ENCODE data around the gene SCG5. TPM values are rescaled to one million over a fixed set of nuclear protein-coding genes. Genes with fewer than 3 reads are reported as not detected.

The SCG5 gene
- total RNA-seq, 4 donors from 2014 or later, result 2.5 to 17.2 (median 3.2) TPM; not detected in 1

DNA sequence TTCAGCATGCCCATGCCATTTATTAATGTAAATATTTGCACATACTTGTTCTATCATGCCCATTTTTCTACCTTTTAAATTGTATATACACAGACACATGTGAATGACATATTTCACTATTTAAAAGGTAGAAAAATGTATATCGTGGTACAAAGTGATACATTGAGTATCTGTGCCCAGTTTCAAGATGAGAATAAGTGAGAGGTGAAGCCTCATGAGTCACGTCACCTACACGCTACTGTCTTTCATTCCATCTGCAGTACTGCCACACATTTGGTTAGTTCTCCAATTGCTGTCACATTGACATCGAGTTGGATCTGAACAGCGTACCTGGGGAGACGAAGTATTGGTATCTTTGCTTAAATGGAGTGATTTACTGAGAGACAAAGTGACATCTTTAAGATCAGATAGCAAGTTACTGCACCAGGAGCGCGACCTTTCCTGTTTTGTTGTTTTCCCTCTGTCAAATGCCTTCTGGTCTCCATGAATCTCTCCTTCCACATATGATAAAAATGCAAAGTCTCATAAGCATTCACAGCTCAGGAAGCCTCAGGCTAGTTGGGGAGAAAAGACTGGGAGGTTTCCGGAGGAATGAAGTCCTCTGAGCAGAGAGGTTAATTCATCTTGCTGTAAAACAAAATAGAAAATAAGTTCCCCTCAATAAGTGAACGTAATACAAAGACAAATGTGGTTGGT is 88.3 kb downstream of the SCG5 start:
- Histone ChIP-seq H3K4me3 (no peak overlapping the region), H3K4me1 (no peaks in the 10 kb centered on the region), H3K36me3 (no peaks in the 10 kb centered on the region), H3K27ac (no peak overlapping the region), H3K9me3 (no peaks in the 10 kb centered on the region), H3K27me3 (no peaks in the 10 kb centered on the region)
- no peak for TF ChIP-seq POLR2A (IDR thresholded peaks at IDR 0.05)
- TF ChIP-seq, protein P1, sequence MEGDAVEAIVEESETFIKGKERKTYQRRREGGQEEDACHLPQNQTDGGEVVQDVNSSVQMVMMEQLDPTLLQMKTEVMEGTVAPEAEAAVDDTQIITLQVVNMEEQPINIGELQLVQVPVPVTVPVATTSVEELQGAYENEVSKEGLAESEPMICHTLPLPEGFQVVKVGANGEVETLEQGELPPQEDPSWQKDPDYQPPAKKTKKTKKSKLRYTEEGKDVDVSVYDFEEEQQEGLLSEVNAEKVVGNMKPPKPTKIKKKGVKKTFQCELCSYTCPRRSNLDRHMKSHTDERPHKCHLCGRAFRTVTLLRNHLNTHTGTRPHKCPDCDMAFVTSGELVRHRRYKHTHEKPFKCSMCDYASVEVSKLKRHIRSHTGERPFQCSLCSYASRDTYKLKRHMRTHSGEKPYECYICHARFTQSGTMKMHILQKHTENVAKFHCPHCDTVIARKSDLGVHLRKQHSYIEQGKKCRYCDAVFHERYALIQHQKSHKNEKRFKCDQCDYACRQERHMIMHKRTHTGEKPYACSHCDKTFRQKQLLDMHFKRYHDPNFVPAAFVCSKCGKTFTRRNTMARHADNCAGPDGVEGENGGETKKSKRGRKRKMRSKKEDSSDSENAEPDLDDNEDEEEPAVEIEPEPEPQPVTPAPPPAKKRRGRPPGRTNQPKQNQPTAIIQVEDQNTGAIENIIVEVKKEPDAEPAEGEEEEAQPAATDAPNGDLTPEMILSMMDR (IDR thresholded peaks at IDR 0.05), result no peak
- DNase-seq, result no peak

DNA sequence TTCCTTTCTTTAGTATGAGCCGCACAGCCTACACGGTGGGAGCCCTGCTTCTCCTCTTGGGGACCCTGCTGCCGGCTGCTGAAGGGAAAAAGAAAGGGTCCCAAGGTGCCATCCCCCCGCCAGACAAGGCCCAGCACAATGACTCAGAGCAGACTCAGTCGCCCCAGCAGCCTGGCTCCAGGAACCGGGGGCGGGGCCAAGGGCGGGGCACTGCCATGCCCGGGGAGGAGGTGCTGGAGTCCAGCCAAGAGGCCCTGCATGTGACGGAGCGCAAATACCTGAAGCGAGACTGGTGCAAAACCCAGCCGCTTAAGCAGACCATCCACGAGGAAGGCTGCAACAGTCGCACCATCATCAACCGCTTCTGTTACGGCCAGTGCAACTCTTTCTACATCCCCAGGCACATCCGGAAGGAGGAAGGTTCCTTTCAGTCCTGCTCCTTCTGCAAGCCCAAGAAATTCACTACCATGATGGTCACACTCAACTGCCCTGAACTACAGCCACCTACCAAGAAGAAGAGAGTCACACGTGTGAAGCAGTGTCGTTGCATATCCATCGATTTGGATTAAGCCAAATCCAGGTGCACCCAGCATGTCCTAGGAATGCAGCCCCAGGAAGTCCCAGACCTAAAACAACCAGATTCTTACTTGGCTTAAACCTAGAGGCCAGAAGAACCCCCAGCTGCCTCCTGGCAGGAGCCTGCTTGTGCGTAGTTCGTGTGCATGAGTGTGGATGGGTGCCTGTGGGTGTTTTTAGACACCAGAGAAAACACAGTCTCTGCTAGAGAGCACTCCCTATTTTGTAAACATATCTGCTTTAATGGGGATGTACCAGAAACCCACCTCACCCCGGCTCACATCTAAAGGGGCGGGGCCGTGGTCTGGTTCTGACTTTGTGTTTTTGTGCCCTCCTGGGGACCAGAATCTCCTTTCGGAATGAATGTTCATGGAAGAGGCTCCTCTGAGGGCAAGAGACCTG is 89.5 kb downstream of the SCG5 start:
- Histone ChIP-seq H3K27me3 (no peaks in the 10 kb centered on the region), H3K9me3 (no peaks in the 10 kb centered on the region), H3K27ac (no peak overlapping the region), H3K4me3 (no peak overlapping the region), H3K36me3 (no peaks in the 10 kb centered on the region), H3K4me1 (no peaks in the 10 kb centered on the region)
- TF ChIP-seq, protein P1 (IDR thresholded peaks at IDR 0.05), result no peak
- TF ChIP-seq POLR2A (IDR thresholded peaks at IDR 0.05), result no peak
- peak in 2 of 3 donors; percentile 82 to 85 for DNase-seq

DNA sequence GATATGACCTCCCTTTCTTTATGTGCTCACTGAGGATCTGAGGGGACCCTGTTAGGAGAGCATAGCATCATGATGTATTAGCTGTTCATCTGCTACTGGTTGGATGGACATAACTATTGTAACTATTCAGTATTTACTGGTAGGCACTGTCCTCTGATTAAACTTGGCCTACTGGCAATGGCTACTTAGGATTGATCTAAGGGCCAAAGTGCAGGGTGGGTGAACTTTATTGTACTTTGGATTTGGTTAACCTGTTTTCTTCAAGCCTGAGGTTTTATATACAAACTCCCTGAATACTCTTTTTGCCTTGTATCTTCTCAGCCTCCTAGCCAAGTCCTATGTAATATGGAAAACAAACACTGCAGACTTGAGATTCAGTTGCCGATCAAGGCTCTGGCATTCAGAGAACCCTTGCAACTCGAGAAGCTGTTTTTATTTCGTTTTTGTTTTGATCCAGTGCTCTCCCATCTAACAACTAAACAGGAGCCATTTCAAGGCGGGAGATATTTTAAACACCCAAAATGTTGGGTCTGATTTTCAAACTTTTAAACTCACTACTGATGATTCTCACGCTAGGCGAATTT is 91.2 kb downstream of the SCG5 start:
- Histone ChIP-seq H3K4me1 (no peaks in the 10 kb centered on the region), H3K4me3 (no peak overlapping the region), H3K27ac (no peak overlapping the region), H3K36me3 (no peaks in the 10 kb centered on the region), H3K27me3 (no peaks in the 10 kb centered on the region), H3K9me3 (no peaks in the 10 kb centered on the region)
- TF ChIP-seq POLR2A (IDR thresholded peaks at IDR 0.05), result no peak
- TF ChIP-seq, protein P1 (IDR thresholded peaks at IDR 0.05), result no peak
- no peak for DNase-seq

DNA sequence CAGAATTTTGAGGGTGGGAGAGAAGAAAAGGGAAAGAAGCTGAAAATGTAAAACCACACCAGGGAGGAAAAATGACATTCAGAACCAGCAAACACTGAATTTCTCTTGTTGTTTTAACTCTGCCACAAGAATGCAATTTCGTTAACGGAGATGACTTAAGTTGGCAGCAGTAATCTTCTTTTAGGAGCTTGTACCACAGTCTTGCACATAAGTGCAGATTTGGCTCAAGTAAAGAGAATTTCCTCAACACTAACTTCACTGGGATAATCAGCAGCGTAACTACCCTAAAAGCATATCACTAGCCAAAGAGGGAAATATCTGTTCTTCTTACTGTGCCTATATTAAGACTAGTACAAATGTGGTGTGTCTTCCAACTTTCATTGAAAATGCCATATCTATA is 91.8 kb downstream of the SCG5 start:
- no peak for DNase-seq
- Histone ChIP-seq H3K9me3 (no peaks in the 10 kb centered on the region), H3K4me3 (no peak overlapping the region), H3K27ac (no peak overlapping the region), H3K27me3 (no peaks in the 10 kb centered on the region), H3K4me1 (no peaks in the 10 kb centered on the region), H3K36me3 (no peaks in the 10 kb centered on the region)
- TF ChIP-seq POLR2A (IDR thresholded peaks at IDR 0.05), result no peak
- TF ChIP-seq, protein P1 (IDR thresholded peaks at IDR 0.05), result no peak

DNA sequence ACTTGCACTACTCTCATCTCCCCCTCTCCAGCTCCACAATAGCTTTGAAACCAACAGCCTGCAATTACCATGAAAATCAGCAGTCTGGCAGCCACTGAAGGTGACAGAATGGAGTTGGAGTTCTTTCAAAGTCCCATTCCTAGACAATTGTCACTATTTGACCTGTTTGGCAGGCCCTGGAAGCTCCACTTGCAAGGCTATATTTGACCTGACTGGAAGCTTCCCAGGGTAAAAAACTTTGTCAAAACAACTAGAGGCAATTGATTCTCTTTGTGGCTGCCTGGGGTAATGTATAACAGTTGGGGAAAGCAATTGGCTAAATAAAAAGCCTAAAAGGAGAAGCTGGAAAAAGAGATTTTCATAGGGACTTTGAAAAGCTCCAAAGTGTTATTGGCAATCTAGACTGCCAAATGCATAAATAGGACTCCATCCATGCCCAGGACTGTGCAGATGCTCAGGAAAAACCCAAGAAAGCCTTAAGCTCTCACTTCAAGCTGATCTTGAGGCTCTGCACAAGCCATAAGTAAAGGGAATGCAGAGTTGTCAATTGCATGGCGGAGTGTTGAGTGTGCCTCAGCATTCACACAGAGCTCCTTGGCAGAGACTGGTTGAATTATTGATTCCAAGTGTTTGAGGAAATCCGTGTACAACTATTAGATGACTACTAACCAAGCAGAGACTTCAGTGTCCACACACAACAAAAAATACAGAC is 94.6 kb downstream of the SCG5 start:
- Histone ChIP-seq H3K4me3 (no peak overlapping the region), H3K36me3 (no peaks in the 10 kb centered on the region), H3K9me3 (no peaks in the 10 kb centered on the region), H3K27me3 (no peaks in the 10 kb centered on the region), H3K4me1 (no peaks in the 10 kb centered on the region), H3K27ac (no peak overlapping the region)
- DNase-seq, result no peak
- TF ChIP-seq, protein P1 (IDR thresholded peaks at IDR 0.05), result no peak
- TF ChIP-seq POLR2A (IDR thresholded peaks at IDR 0.05), result no peak
